GM23248 (cell line): ENCODE measurements around the gene SPSB4.

Experiments used
- EZH2 ChIP-seq: fragments of 200-600 bp; sonication (generic); IDR thresholded peaks from 2 replicates; pipeline ENCODE4 v1.6.1; 2018; ENCODE audit warnings: antibody characterized with exemption, mild to moderate bottlenecking; ENCODE audit not compliant: insufficient read depth, poor library complexity, severe bottlenecking
- EZH2phosphoT487 ChIP-seq: fragments of 200-600 bp; sonication (generic); IDR thresholded peaks from 2 replicates; pipeline ENCODE4 v1.6.1; 2018; ENCODE audit warnings: antibody characterized with exemption, moderate library complexity, mild to moderate bottlenecking, low read depth; ENCODE audit not compliant: insufficient read depth

DNA sequence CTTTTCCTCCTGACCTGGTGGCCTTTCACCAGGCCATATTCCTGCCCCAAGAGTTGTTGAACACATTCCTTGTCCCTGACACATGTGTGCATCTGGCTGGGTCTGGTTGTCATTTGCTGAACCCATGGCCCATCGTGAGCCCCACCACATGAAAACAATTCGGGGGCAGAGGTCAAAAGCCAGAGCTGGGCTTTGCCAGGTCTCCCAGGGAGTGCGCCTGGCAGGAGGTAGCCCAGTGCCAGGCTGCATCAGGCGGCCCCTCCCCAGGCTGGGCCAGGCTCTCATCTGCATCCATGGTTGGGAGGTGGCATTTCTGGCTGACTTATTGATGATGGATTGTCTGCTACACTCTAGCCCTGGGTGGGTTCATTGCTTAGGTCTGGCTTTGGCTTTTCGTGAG is 30.9 kb downstream of the SPSB4 start:
- TF ChIP-seq EZH2 (no peak), EZH2phosphoT487 (no peak)
